PC-9 (cell line): ENCODE data around the gene CYP27B1.

Source experiments
- CTCF ChIP-seq: fragments of 200-600 bp; sonication (generic); conservative IDR thresholded peaks from 2 replicates; pipeline ENCODE4 v1.6.1; 2017; ENCODE audit warnings: mixed run types, antibody characterized with exemption, mild to moderate bottlenecking, moderate library complexity
- EZH2 ChIP-seq: fragments of 200-600 bp; sonication (generic); IDR thresholded peaks from 2 replicates; pipeline ENCODE4 v1.8.0; 2017; ENCODE audit warnings: antibody characterized with exemption, low read depth

GRCh38 chr12:57759360-57759980 is 7.4 kb downstream of the CYP27B1 start:
- TF ChIP-seq CTCF (peak; percentile 74), EZH2 (no peak)
